ENCODE measurements around the gene GP1BB. TPM values are rescaled to one million over a fixed set of nuclear protein-coding genes. Genes with fewer than 3 reads are reported as not detected.

GP1BB gene
- total and polyA plus RNA-seq, 2 of the 4 experiments (the other 2 are of a cell fraction), result 0.18 to 1.5 TPM

GRCh38 chr22:19747551-19747950, 24.2 kb downstream of the GP1BB start:
- CTCF ChIA-PET, result no interaction called here
- H3K79me1 ChIP-seq (ENCODE audit: low read depth in 1 of 2, low read length in 2 of 2), result no peaks in the 10 kb centered on the region
- H2BK20ac ChIP-seq (ENCODE audit: low read depth, low read length), result no peak overlapping the region
- no peak overlapping the region for H3K18ac ChIP-seq (ENCODE audit: low read depth, low read length)
- no peak for DNase-seq
- H4K91ac ChIP-seq (ENCODE audit: insufficient read depth, low read depth, low read length), result no peak overlapping the region
- H3K9me3 ChIP-seq (ENCODE audit: control insufficient read depth, insufficient read depth, low read length), result no peaks in the 10 kb centered on the region
- no peak overlapping the region for H3K4me3 ChIP-seq (ENCODE audit: insufficient read depth, low read depth, low read length)
- H2AK9ac ChIP-seq (replicated peaks; ENCODE audit: low read depth, low read length, poor library complexity), result no peak overlapping the region
- no peak overlapping the region for H2AFZ ChIP-seq (replicated peaks; ENCODE audit: low read length, poor library complexity)
- TF ChIP-seq USF2 (IDR thresholded peaks at IDR 0.05; ENCODE audit: low read depth, low read length), result no peak
- no peak for TF ChIP-seq RCOR1 (IDR thresholded peaks at IDR 0.05; ENCODE audit: insufficient replicate concordance, low read length)
- no peak for TF ChIP-seq CHD1 (IDR thresholded peaks at IDR 0.05; ENCODE audit: low read depth, low read length)
- no peak for TF ChIP-seq RFX5 (IDR thresholded peaks at IDR 0.05; ENCODE audit: low read depth, low read length)
- peaks cover 16% of the 10 kb centered on the region; the same call in 1 of the 2 replicates for H3K27me3 ChIP-seq (ENCODE audit: control insufficient read depth, insufficient read depth, low read length)
- no peak overlapping the region for H3K27ac ChIP-seq (ENCODE audit: insufficient read depth, low read length)
- H3K23ac ChIP-seq (ENCODE audit: low read depth, low read length), result no peak overlapping the region
- 47% methylated on average over 3 of the region's 12 CpGs; no CpG with 5 or more reads in 1 of the 2 experiments for WGBS, 2 experiments (ENCODE audit: extremely low coverage in 2 of 2, insufficient read length in 1 of 2)
- no peak overlapping the region for H2AK5ac ChIP-seq (ENCODE audit: low read depth, low read length)
- H2BK15ac ChIP-seq (ENCODE audit: low read depth, low read length), result no peak overlapping the region
- in situ Hi-C loops (cut with MboI; ENCODE audit: low sequenced_read_pairs) (no loop called here), dilution Hi-C loops (cut with HindIII; ENCODE audit: low sequenced_read_pairs, unreplicated experiment) (no loop called here), intact Hi-C loops (cut with micrococcal nuclease) (no loop called here)
- ATAC-seq (ENCODE audit: low read depth), result no peak
- no peak overlapping the region for H3K4me2 ChIP-seq (ENCODE audit: low read depth, low read length)
- H2BK120ac ChIP-seq (ENCODE audit: low read depth, low read length), result no peak overlapping the region
- POLR2A ChIA-PET (ENCODE audit: unreplicated experiment), result no interaction called here
- no TSS peak for BruUV-seq (replicated peaks)
- H3K56ac ChIP-seq (ENCODE audit: extremely low read depth, insufficient read depth, low read length), result no peak overlapping the region
- H3K4ac ChIP-seq (ENCODE audit: low read depth, low read length), result no peak overlapping the region
- H3K14ac ChIP-seq (replicated peaks; ENCODE audit: low read depth, low read length), result no peak overlapping the region
- no peaks in the 10 kb centered on the region; the same call in 1 of the 2 replicates for H3K9me1 ChIP-seq (ENCODE audit: insufficient read depth, low read length)
- no peak overlapping the region for H3K9ac ChIP-seq (ENCODE audit: low read depth, low read length)
- H4K8ac ChIP-seq (ENCODE audit: low read depth in 2 of 2, low read length in 2 of 2), result no peak overlapping the region
- H2BK5ac ChIP-seq (ENCODE audit: low read depth, low read length, poor library complexity, severe bottlenecking), result no peak overlapping the region
- H4K5ac ChIP-seq (ENCODE audit: low read depth, low read length), result no peak overlapping the region
- peaks cover 9% of the 10 kb centered on the region for H3K4me1 ChIP-seq (ENCODE audit: control insufficient read depth, insufficient read depth, low read length)
- H3K36me3 ChIP-seq (ENCODE audit: control insufficient read depth, insufficient read depth, low read length), result no peaks in the 10 kb centered on the region
- H4K20me1 ChIP-seq (ENCODE audit: insufficient read depth, low read length), result no peaks in the 10 kb centered on the region

Data from IMR-90 (cell line).